PC-9 (cell line): ENCODE results near the gene CIART. TPM values are rescaled to one million over a fixed set of nuclear protein-coding genes. Genes with fewer than 3 reads are reported as not detected.

Experiments used
- BruUV-seq: library from RNA; stranded (reverse); fragments of 400-500 nt; replicated peaks from 2 replicates; lab custom pipeline; 2021; lab: Mats Ljungman, UMichigan
- CTCF ChIA-PET: fragments of 300-600 bp; sonication (Branson Sonifier 250); formaldehyde crosslinking; loops from one replicate; lab custom pipeline; 2022; ENCODE audit warnings: antibody characterized with exemption; lab: Charles Lee
- POLR2A ChIA-PET: fragments of 300-600 bp; sonication (Branson Sonifier 250); formaldehyde crosslinking; loops from one replicate; lab custom pipeline; 2022; ENCODE audit warnings: antibody characterized with exemption; ENCODE audit not compliant: unreplicated experiment; lab: Charles Lee
- DNase-seq, 2 experiments: peaks; one replicate each; pipeline versions ENCODE4 v3.0.0 to v3.0.0-alpha.2; 2015 to 2022; ENCODE audit warnings: mixed read lengths in 1 of 2
- H2AFZ ChIP-seq: fragments of 200-600 bp; sonication (generic); 2 replicates; pipeline ENCODE4 v1.8.1; 2017; ENCODE audit warnings: antibody characterized with exemption
- H3F3A ChIP-seq: fragments of 200-600 bp; sonication (generic); 2 replicates; pipeline ENCODE4 v1.8.1; 2017; ENCODE audit warnings: antibody characterized with exemption, mild to moderate bottlenecking, low read depth; ENCODE audit not compliant: insufficient read depth
- H3K27ac ChIP-seq: fragments of 200-600 bp; sonication (generic); 2 replicates; pipeline ENCODE4 v1.6.1; 2016; ENCODE audit warnings: mixed run types
- H3K27me3 ChIP-seq: fragments of 200-600 bp; sonication (generic); 2 replicates; pipeline ENCODE4 v1.6.1; 2016; ENCODE audit warnings: low read depth, mixed run types; ENCODE audit not compliant: insufficient read depth
- H3K36me3 ChIP-seq: fragments of 200-600 bp; sonication (generic); 2 replicates; pipeline ENCODE4 v1.6.1; 2016; ENCODE audit warnings: low read depth, mixed run types
- H3K4me1 ChIP-seq: fragments of 200-600 bp; sonication (generic); replicated peaks from 2 replicates; pipeline ENCODE4 v1.6.1; 2016; ENCODE audit warnings: mixed run types; ENCODE audit not compliant: insufficient read depth
- H3K4me2 ChIP-seq: fragments of 200-600 bp; sonication (generic); 2 replicates; pipeline ENCODE4 v1.6.1; 2017; ENCODE audit warnings: mixed run types
- H3K4me3 ChIP-seq: fragments of 200-600 bp; sonication (generic); 2 replicates; pipeline ENCODE4 v1.6.1; 2016; ENCODE audit warnings: mixed run types
- H3K79me2 ChIP-seq: fragments of 200-600 bp; sonication (generic); 2 replicates; pipeline ENCODE4 v1.6.1; 2017; ENCODE audit warnings: low read depth, mixed run types
- H3K9me2 ChIP-seq: fragments of 200-600 bp; sonication (generic); 2 replicates; pipeline ENCODE4 v1.8.1; 2017; ENCODE audit warnings: mild to moderate bottlenecking; ENCODE audit not compliant: insufficient read depth
- H3K9me3 ChIP-seq: fragments of 200-600 bp; sonication (generic); 2 replicates; pipeline ENCODE4 v1.8.1; 2016; ENCODE audit warnings: low read depth; ENCODE audit not compliant: insufficient read depth
- H4K20me1 ChIP-seq: fragments of 200-600 bp; sonication (generic); 2 replicates; pipeline ENCODE4 v1.8.1; 2017; ENCODE audit not compliant: insufficient read depth
- EZH2 ChIP-seq: fragments of 200-600 bp; sonication (generic); IDR thresholded peaks from 2 replicates; pipeline ENCODE4 v1.8.0; 2017; ENCODE audit warnings: antibody characterized with exemption, low read depth
- intact Hi-C: fragments of 100-400 bp; cut with micrococcal nuclease; formaldehyde crosslinking; loops from one replicate; pipeline ENCODE4 v1.10.0; 2022; ENCODE audit not compliant: unreplicated experiment
- total RNA-seq: library from RNA; stranded (reverse); gene quantifications from 2 replicates; pipeline ENCODE4 v1.2.3, GENCODE V29; 2021
- TF ChIP-seq, protein P1 (sequence below): fragments of 200-600 bp; sonication (generic); conservative IDR thresholded peaks from 2 replicates; pipeline ENCODE4 v1.6.1; 2017; ENCODE audit warnings: mixed run types, antibody characterized with exemption, mild to moderate bottlenecking, moderate library complexity

CIART gene
- total RNA-seq, 1 experiment from 2014 or later: 16.6 TPM

DNA sequence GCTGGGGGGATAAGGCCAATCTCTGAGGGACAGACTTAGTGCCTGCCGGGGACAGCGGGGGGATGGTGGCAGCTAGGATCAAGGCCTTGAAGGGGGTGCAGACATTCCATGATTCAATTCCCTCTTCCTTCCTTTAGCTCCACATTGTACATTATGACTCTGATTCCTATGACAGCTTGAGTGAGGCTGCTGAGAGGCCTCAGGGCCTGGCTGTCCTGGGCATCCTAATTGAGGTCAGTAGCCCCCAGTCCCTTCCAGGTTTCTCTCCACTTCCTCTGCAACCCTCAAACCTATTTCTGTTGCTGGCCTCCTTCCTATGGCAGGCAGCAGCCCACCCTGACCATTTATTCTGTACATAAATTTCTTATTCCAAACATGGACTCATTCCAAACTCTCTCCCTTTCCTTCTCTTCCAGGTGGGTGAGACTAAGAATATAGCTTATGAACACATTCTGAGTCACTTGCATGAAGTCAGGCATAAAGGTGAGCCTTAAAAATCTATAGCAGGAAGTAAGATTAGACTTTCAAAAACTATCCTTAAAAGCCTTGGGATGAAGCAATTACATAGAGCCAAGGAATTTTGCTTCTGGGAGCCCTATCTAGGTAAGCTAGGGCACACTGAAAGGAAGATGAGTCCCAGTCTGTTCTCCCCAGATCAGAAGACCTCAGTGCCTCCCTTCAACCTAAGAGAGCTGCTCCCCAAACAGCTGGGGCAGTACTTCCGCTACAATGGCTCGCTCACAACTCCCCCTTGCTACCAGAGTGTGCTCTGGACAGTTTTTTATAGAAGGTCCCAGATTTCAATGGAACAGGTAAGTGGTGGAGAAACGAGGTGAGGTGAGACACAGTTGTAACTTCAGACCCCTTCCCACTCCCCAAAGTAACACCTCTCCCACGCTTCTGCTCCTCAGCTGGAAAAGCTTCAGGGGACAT, 19.7 kb upstream of the CIART start:
- ChIA-PET POLR2A (interaction anchor here (0.5 to 0.7 kb wide), 11 partner anchors 22 to 1280 kb away, joined by 3 to 16 read pairs (median 3); partner anchors contain the start of gene MCL1), CTCF (interaction anchor here (0.6 to 1.1 kb wide), 3 partner anchors 10 to 334 kb away, joined by 3 read pairs; partner anchors contain the start of gene C1orf54)
- H3K4me1 ChIP-seq: peaks cover 66% of the 10 kb centered on the region

DNA sequence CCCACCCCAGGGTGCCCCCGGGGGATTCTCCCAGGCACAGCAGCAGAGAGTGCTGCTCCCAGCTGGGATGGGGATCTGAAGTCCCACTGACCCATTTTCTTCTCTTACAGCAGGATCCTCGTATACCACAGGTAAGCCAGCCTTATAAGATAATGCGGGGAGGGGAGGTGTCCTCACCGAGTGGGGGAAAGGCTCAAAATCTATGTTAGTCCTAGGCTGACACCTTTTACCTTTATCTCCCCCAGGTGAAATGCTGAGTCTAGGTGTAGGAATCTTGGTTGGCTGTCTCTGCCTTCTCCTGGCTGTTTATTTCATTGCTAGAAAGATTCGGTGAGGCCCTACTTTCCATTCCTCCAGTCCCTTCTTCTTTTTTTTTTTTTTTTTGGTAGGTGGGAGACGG, 18.8 kb upstream of the CIART start:
- no peak overlapping the region for H2AFZ ChIP-seq
- H3K27ac ChIP-seq: peak overlapping the region; percentile 83
- POLR2A ChIA-PET: interaction anchor here (0.6 kb wide), 3 partner anchors 80 to 1279 kb away, joined by 3 to 11 read pairs (median 4); no protein-coding TSS in a partner anchor
- H3K36me3 ChIP-seq: peaks cover 17% of the 10 kb centered on the region
- H3K4me2 ChIP-seq: peak overlapping the region; percentile 60
- peaks cover 20% of the 10 kb centered on the region for H3K79me2 ChIP-seq
- H3F3A ChIP-seq: peaks cover 60% of the 10 kb centered on the region
- intact Hi-C loops: loop anchor here (10.0 kb wide), 1 partner anchor 301 kb away; no protein-coding TSS in a partner anchor
- H3K9me2 ChIP-seq: no peaks in the 10 kb centered on the region
- BruUV-seq: no TSS peak
- H3K27me3 ChIP-seq: no peaks in the 10 kb centered on the region
- DNase-seq: no peak
- 0 out of 2 replicates have a peak, but pooled peaks cover 4% of the 10 kb centered on the region for H4K20me1 ChIP-seq
- peaks cover 67% of the 10 kb centered on the region for H3K4me1 ChIP-seq
- H3K9me3 ChIP-seq: no peaks in the 10 kb centered on the region
- no peak for TF ChIP-seq EZH2
- TF ChIP-seq, protein P1, sequence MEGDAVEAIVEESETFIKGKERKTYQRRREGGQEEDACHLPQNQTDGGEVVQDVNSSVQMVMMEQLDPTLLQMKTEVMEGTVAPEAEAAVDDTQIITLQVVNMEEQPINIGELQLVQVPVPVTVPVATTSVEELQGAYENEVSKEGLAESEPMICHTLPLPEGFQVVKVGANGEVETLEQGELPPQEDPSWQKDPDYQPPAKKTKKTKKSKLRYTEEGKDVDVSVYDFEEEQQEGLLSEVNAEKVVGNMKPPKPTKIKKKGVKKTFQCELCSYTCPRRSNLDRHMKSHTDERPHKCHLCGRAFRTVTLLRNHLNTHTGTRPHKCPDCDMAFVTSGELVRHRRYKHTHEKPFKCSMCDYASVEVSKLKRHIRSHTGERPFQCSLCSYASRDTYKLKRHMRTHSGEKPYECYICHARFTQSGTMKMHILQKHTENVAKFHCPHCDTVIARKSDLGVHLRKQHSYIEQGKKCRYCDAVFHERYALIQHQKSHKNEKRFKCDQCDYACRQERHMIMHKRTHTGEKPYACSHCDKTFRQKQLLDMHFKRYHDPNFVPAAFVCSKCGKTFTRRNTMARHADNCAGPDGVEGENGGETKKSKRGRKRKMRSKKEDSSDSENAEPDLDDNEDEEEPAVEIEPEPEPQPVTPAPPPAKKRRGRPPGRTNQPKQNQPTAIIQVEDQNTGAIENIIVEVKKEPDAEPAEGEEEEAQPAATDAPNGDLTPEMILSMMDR: no peak
- H3K4me3 ChIP-seq: no peak overlapping the region
- CTCF ChIA-PET: interaction anchor here (1.1 kb wide), 1 partner anchor 18 kb away, joined by 3 read pairs; no protein-coding TSS in a partner anchor

More for the DNA sequence above, 19.7 kb upstream of the CIART start:
- Histone ChIP-seq H2AFZ (no peak overlapping the region), H3F3A (peaks cover 60% of the 10 kb centered on the region), H3K4me3 (no peak overlapping the region; the same call in 1 of the 2 replicates), H4K20me1 (0 out of 2 replicates have a peak, but pooled peaks cover under 1% of the 10 kb centered on the region), H3K36me3 (peaks cover 17% of the 10 kb centered on the region), H3K9me3 (no peaks in the 10 kb centered on the region), H3K27me3 (no peaks in the 10 kb centered on the region), H3K79me2 (peaks cover 11% of the 10 kb centered on the region), H3K4me2 (peak overlapping the region; percentile 60), H3K27ac (peak overlapping the region; percentile 83), H3K9me2 (no peaks in the 10 kb centered on the region)
- BruUV-seq: no TSS peak
- TF ChIP-seq EZH2: no peak
- TF ChIP-seq, protein P1: no peak
- DNase-seq: peak; percentile 9 to 92
- intact Hi-C loops: loop anchor here (10.0 kb wide), 1 partner anchor 302 kb away; no protein-coding TSS in a partner anchor

DNA sequence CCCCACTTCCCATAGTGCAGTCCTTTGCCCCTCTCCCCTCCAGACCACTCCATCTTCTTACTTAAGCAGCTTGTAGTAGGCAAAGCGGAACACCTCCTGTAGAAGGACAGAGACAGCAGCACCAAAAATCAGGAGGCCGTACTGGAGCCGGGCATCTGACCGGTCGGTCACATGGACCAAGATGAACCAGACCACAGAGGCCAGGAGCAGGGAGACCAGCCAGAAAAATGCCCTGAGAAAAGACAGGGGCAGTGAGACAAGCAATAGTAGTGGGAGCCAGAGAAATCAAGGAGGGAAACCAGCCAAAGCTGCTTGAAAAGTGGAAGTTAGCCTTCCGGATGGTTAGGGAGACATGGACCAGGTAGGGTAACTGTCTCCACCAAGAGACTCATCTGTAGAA, 14.5 kb upstream of the CIART start:
- no TSS peak for BruUV-seq
- Histone ChIP-seq H3K27me3 (no peaks in the 10 kb centered on the region), H3F3A (peaks cover 35% of the 10 kb centered on the region), H3K36me3 (peaks cover 17% of the 10 kb centered on the region), H3K4me2 (peak overlapping the region; percentile 100), H3K4me1 (peaks cover 33% of the 10 kb centered on the region), H2AFZ (peak overlapping the region; percentile 86; the same call in 1 of the 2 replicates), H3K9me2 (no peaks in the 10 kb centered on the region), H3K9me3 (no peaks in the 10 kb centered on the region), H3K79me2 (peaks cover 23% of the 10 kb centered on the region), H3K4me3 (peak overlapping the region; percentile 87), H3K27ac (0 out of 2 replicates have a peak overlapping the region, but pooled peaks have one; percentile 79), H4K20me1 (0 out of 2 replicates have a peak, but pooled peaks cover 4% of the 10 kb centered on the region)
- POLR2A ChIA-PET: interaction anchor here (0.7 kb wide), 1 partner anchor 34 kb away, joined by 5 read pairs; no protein-coding TSS in a partner anchor
- TF ChIP-seq, protein P1: no peak
- no peak for TF ChIP-seq EZH2
- DNase-seq: no peak
- intact Hi-C loops: loop anchor here (10.0 kb wide), 1 partner anchor 297 kb away; no protein-coding TSS in a partner anchor
- CTCF ChIA-PET: no interaction called here
